ENCODE measurements around the gene PIEZO2.

DNA sequence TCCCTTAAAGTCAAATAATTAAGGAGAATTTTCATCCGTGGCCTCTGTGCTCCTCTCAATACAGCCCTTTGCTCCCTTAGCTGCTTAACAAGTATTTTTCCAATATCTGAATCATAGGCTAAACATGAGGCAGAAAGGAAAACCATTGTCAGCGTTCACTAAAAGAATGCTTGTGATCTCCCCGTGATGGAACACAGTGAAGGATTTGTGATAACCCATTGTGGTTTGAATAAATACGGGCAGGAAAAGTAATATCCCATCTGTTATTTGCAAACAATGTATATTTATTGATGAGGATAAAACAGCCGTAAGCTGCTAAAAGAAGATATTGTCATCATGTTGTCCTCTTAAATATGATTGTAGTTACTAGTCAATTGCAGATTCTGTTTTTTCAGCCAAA, 365.4 kb downstream of the PIEZO2 start:
- TF ChIP-seq, protein P1, sequence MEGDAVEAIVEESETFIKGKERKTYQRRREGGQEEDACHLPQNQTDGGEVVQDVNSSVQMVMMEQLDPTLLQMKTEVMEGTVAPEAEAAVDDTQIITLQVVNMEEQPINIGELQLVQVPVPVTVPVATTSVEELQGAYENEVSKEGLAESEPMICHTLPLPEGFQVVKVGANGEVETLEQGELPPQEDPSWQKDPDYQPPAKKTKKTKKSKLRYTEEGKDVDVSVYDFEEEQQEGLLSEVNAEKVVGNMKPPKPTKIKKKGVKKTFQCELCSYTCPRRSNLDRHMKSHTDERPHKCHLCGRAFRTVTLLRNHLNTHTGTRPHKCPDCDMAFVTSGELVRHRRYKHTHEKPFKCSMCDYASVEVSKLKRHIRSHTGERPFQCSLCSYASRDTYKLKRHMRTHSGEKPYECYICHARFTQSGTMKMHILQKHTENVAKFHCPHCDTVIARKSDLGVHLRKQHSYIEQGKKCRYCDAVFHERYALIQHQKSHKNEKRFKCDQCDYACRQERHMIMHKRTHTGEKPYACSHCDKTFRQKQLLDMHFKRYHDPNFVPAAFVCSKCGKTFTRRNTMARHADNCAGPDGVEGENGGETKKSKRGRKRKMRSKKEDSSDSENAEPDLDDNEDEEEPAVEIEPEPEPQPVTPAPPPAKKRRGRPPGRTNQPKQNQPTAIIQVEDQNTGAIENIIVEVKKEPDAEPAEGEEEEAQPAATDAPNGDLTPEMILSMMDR (IDR thresholded peaks at IDR 0.05; ENCODE audit: control extremely low read depth in 1 of 3, insufficient read depth in 1 of 3, low read depth in 1 of 3, low read length in 3 of 3): no peak
- no peak for TF ChIP-seq EP300 (IDR thresholded peaks at IDR 0.05; ENCODE audit: borderline replicate concordance in 1 of 2, low read depth in 2 of 2, low read length in 2 of 2)
- no peak for TF ChIP-seq BCL11A (IDR thresholded peaks at IDR 0.05; ENCODE audit: low read depth in 2 of 2, low read length in 2 of 2)
- no peak for TF ChIP-seq POLR2A (IDR thresholded peaks at IDR 0.05; ENCODE audit: control extremely low read depth in 1 of 2, low read depth in 2 of 2, low read length in 2 of 2)
- no peak for TF ChIP-seq TEAD4 (IDR thresholded peaks at IDR 0.05; ENCODE audit: low read depth, low read length)
- no peak for TF ChIP-seq CHD2 (IDR thresholded peaks at IDR 0.05; ENCODE audit: low read length)
- TF ChIP-seq, protein P2, sequence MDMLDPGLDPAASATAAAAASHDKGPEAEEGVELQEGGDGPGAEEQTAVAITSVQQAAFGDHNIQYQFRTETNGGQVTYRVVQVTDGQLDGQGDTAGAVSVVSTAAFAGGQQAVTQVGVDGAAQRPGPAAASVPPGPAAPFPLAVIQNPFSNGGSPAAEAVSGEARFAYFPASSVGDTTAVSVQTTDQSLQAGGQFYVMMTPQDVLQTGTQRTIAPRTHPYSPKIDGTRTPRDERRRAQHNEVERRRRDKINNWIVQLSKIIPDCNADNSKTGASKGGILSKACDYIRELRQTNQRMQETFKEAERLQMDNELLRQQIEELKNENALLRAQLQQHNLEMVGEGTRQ (IDR thresholded peaks at IDR 0.05; ENCODE audit: low read length): no peak
- TF ChIP-seq MAFK (IDR thresholded peaks at IDR 0.05; ENCODE audit: low read depth, low read length): no peak
- no peak for TF ChIP-seq EZH2 (IDR thresholded peaks at IDR 0.05; ENCODE audit: low read depth, low read length, severe bottlenecking)
- no peak for TF ChIP-seq FOSL1 (IDR thresholded peaks at IDR 0.05; ENCODE audit: insufficient read depth, low read depth, low read length)
- no peak for TF ChIP-seq GABPA (IDR thresholded peaks at IDR 0.05; ENCODE audit: borderline replicate concordance, insufficient read depth, low read length)
- TF ChIP-seq KDM1A (IDR thresholded peaks at IDR 0.05; ENCODE audit: borderline replicate concordance, low read length): no peak
- TF ChIP-seq RXRA (IDR thresholded peaks at IDR 0.05; ENCODE audit: insufficient read depth, low read depth, low read length): no peak
